ENCODE results near the gene ZNF213.
"Not testable (repeated sequence)": the region's sequence is repeated elsewhere in the genome, so short reads cannot be mapped to it uniquely, and the experiment has no call there.

ZNF213 gene

GRCh38 chr16:3170440-3171180 is 35.8 kb downstream of the ZNF213 start:
- DNase-seq (ENCODE audit: low spot score), result no peak

GRCh38 chr16:3171181-3171854 is 36.5 kb downstream of the ZNF213 start:
- no peak for DNase-seq (ENCODE audit: low spot score)

- DNase-seq (ENCODE audit: low spot score), result no peak
Measured at GRCh38 chr16:3171855-3172593, 37.2 kb downstream of the ZNF213 start.

- peak; percentile 31 for DNase-seq (ENCODE audit: low spot score)
Measured at GRCh38 chr16:3173892-3174617, 39.2 kb downstream of the ZNF213 start.

- DNase-seq (ENCODE audit: low spot score), result no peak
Measured at GRCh38 chr16:3174618-3175148, 39.9 kb downstream of the ZNF213 start.

- DNase-seq (ENCODE audit: low spot score), result no peak
Measured at GRCh38 chr16:3175157-3176093, 40.6 kb downstream of the ZNF213 start.

- DNase-seq (ENCODE audit: low spot score), result no peak
Measured at GRCh38 chr16:3179651-3180050, 44.8 kb downstream of the ZNF213 start.

- no peak for DNase-seq (ENCODE audit: low spot score)
Measured at GRCh38 chr16:3180445-3180878, 45.6 kb downstream of the ZNF213 start.

- DNase-seq (ENCODE audit: low spot score), result not testable (repeated sequence)
Measured at GRCh38 chr16:3182293-3182607, 47.4 kb downstream of the ZNF213 start.

- DNase-seq (ENCODE audit: low spot score), result peak; percentile 11
Measured at GRCh38 chr16:3182608-3183444, 48.0 kb downstream of the ZNF213 start.

GRCh38 chr16:3183445-3184139 is 48.8 kb downstream of the ZNF213 start:
- DNase-seq (ENCODE audit: low spot score), result no peak

GRCh38 chr16:3186946-3187690 is 52.3 kb downstream of the ZNF213 start:
- no peak for DNase-seq (ENCODE audit: low spot score)

- DNase-seq (ENCODE audit: low spot score), result no peak
Measured at GRCh38 chr16:3187798-3188674, 53.2 kb downstream of the ZNF213 start, which contains the start of gene OR1F1. Gene OR1F1, plus strand, starts transcription at chr16:3188204.

- no peak for DNase-seq (ENCODE audit: low spot score)
Measured at GRCh38 chr16:3188675-3188924, 53.8 kb downstream of the ZNF213 start.

GRCh38 chr16:3188925-3189825 is 54.3 kb downstream of the ZNF213 start:
- DNase-seq (ENCODE audit: low spot score), result no peak

GRCh38 chr16:3189869-3190268 is 55.0 kb downstream of the ZNF213 start:
- DNase-seq (ENCODE audit: low spot score), result no peak

- DNase-seq (ENCODE audit: low spot score), result no peak
Measured at GRCh38 chr16:3190949-3191353, 56.1 kb downstream of the ZNF213 start.

Data from hematopoietic multipotent progenitor cell treated with erythropoietin and hydrocortisone succinate and interleukin-3 and kit ligand, for 15 days (in vitro differentiated cells).